GM19468 (cell line): ENCODE measurements around the gene UST.
"Not testable (repeated sequence)": the region's sequence is repeated elsewhere in the genome, so short reads cannot be mapped to it uniquely, and the experiment has no call there.

ENCODE experiments used
- ATAC-seq: cut with Tn5 transposase; IDR thresholded peaks from one replicate; pipeline ENCODE4 v1.9.1; 2021; ENCODE audit warnings: mild to moderate bottlenecking, moderate library complexity, moderate number of reproducible peaks; ENCODE audit not compliant: unreplicated experiment; ENCODE audit errors: extremely low read depth

Gene UST

DNA sequence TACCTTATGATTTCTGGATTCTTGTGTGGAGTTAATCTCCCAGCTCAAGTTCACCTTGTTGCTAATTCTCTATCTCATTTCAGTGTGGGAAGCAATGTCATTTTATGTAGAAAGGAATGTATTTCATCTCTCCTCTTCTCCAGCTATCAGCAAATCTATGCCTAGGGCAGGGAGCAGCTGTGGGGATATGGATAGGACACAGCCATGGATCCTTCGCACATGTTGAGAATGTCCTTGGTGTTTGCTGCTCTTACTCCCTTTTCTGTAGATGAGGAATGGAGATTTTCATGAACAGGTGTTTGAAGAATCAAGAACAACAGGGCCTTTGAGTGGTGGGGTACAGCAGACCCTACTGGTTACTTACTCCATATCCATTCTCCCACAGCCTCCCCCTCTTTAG lies 182.0 kb downstream of the UST start:
- no peak for ATAC-seq

- no peak for ATAC-seq
These were observed 185.4 kb downstream of the UST start for GRCh38 chr6:148932208-148932607.

- ATAC-seq: no peak
These were observed 185.9 kb downstream of the UST start for GRCh38 chr6:148932731-148933130.

DNA sequence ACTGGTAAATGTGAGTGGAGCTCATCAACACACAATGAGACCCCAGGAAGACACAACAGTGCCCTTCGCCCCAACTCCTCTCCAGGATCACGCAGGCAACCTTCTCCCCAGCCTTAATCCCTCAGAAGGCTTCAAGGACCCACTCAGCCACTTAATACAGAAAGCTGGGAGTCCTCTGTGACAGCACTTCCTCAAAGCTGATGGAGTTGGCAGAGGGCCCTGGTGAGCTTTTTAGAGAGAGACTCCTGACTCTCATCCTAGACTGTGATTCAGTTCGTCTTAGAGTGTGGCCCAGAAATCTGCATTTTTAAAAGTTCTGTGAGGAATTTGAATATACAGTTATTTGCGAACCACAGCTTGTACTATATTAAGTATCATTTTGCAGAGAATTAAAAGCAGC lies 187.7 kb downstream of the UST start:
- ATAC-seq: no peak

DNA sequence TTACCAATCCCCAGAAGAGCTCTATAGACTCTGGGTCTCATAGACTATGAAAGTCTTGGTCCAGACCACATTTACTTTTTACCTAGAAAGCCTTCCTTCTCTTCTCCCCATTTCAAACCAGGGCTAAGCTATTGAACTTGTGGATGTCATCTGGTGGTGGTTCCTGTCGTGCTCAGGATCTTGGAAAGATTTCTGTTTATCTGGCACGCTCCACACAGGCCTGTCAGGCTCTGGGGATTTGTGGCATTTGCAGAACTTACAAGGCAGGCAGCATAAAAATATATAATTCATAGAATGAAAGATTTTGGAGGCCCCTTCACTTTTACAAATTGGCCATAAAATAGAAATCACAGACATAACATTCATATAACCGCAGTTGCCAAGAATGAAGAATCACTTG lies 188.1 kb downstream of the UST start:
- ATAC-seq: no peak

DNA sequence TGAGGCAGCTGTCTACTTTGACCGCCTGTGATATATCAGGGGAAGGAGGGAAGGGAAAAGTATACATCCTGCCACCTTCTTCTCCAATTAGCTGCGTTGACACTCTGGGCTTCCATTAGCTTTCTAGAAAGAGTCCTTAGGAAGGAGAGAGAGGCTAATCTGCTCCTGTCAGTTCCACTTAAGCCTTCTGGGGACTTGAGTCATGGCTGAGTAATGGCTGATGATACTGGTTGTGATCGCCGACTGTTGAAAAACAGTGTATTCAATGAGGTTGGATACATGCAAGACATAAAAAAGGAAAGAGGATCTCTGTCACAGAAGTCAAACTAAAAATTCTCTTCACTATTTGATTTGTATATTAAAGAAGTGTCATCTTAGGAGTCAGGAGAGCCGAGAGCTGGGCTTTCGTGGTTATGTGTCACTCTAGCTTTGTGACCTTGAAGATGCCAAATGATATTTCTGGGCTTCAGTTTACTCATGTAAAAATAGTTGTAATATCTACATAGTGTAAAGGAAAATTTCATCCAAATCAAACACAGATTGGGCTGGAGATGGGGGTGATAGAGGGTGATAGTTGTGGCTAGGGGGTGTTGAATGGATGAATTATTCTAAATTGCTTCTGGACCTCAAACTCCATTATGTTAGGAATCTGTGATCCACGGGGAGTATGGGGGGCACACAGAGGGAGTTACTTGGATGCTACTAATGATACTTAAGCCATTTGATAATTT lies 189.0 kb downstream of the UST start:
- no peak for ATAC-seq

DNA sequence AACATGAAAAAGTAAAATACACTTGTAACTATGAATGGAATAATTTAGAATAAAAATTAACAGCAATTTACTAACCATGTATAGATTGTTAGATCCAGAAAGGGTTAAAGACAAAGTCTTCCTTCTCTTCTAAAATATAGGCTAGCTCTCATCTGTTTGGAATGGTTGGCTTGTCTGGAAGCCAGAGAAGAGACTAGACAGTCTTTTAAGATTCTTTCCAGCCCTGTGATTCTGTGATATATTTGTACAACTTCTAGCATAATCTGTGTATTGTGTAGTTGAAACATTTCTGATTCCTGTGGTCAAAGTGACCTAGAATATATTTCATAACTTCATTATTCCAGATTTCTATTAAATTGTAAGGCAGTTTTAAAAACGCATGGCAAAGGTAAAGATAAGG lies 196.6 kb downstream of the UST start:
- ATAC-seq: no peak

- ATAC-seq: no peak
These were observed 197.8 kb downstream of the UST start for GRCh38 chr6:148944608-148945007.

GRCh38 chr6:148945301-148946021 lies 198.6 kb downstream of the UST start:
- no peak for ATAC-seq

GRCh38 chr6:148947621-148948444 lies 201.0 kb downstream of the UST start:
- no peak for ATAC-seq

DNA sequence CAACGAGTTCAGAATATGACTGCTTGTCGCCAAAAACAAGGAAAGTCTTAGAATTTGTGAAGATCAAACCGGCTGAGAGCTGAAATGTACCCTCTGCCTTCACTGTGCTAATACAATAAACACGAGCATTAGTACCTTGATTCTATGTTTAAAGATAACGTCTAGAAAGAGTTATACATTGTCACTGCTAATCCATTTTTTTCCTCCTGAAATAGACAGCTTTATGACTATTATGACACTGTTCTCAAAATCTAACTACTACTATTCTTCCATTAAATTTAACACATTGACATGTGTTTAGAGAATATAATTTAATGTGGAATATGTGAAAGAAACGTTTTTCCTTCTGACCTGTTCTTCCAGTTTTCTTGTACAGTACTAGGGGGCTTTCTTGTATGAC lies 204.8 kb downstream of the UST start:
- no peak for ATAC-seq

DNA sequence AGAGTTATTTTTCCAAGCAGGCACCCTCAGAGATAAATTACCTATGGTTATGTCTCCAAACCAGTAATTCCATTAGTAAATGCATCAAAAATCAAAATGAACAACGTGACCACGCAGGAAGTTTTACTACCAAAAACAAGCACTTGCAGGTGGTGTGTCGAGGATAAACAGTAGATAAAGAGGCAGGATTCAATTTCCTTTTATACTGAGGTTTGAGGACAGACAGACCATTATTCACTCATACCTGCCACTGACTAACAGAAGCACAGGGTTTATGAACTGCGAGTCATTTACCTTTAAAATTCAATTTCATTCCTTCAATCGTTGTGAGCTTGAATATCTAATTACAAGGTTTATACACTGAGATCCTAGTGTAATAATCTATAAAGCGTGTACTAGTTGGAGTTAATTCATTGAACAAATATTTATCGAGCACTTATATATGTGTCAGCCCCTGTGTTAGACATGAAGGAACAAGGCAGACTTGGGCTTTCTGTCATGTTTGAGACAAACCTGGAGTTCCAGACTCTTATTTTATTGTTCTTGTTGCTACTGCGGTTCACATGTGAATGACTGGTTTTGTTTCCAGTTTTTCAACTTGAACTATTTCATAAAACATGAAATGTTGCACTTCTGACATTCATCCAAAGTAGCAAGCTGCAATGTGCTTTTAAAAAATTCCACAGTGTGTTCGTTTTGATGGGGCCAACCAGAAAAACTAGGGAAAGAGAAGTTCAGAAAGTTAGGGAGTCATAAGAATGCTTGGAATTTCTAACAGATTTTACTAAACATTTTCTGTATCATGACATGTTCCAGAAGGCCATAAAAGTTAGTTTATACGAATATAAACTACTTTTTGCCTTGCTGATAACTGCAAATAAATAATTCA lies 205.6 kb downstream of the UST start:
- no peak for ATAC-seq

- no peak for ATAC-seq
These were observed 207.6 kb downstream of the UST start for GRCh38 chr6:148954461-148954860.

- no peak for ATAC-seq
These were observed 208.1 kb downstream of the UST start for GRCh38 chr6:148954934-148955333.

DNA sequence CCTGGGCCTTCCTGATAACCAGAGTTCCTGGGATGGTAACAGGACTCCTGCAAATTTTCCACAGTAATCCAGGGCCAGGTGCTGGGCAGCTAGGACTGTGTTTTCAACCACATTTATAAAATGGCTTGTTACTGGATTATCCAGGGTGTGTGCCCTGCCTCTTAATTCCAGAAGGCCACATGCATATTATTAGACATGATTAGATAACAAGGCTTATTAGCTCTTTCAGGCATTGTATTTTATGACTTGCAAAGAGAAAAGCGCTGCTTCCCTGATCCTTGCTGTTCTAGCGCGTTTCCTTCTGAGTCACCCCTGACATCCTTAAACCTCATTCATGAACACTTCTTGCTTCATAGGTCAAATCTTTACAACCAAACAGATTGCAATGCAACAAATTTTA lies 208.6 kb downstream of the UST start:
- ATAC-seq: no peak

DNA sequence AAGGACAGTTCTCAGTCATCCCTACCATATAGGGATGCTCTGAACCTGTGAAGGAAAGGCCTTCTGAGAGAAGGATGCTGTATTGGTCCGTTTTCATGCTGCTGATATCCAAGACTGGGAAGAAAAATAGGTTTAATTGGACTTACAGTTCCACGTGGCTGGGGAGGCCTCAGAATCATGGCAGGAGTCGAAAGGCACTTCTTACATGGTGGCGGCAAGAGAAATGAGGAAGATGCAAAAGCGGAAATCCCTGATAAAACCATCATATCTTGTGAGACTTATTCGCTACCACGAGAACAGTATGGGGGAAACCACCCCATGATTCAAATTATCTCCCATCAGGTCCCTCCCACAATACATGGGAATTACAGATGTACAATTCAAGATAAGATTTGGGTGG lies 209.3 kb downstream of the UST start:
- not testable (repeated sequence) for ATAC-seq

GRCh38 chr6:148957752-148958151 lies 210.9 kb downstream of the UST start:
- no peak for ATAC-seq

DNA sequence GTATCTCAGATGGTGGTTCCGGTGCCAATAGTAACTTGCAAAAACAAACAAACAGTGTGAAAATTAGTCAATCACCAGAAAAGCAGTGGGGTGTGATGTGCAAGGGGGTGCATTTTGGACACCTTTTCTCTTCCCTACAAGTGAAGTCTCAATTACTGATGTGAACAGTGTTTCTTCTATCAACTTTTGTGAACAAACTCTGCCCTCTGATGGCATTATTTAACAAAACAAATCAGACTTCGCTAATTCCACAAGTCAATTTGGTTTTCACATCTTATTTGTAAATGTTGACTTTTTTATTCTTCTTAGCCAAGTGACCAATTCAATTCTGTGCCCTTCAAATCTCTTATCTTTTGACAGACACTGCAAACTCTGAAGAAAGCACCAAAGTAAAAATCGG lies 212.2 kb downstream of the UST start:
- ATAC-seq: no peak

DNA sequence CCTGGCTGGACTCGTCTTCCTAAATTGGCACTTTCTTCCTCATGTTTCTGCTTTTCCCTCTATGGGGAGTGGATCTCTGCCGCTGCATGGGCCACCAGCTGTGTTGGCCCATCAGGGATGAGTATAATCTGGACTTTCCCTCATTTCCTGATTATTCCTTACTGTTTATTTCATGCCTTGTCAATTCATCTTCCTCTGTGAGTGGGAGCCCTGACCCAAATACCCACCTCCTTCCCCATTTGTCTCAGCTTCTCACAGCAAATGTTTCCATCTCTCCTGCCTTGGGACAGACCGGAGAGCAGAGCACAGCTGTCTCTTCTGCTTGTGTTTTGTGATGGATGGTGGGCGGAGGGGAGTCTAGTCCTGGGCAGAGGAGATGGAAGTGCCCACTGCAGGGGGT lies 212.7 kb downstream of the UST start:
- no peak for ATAC-seq

DNA sequence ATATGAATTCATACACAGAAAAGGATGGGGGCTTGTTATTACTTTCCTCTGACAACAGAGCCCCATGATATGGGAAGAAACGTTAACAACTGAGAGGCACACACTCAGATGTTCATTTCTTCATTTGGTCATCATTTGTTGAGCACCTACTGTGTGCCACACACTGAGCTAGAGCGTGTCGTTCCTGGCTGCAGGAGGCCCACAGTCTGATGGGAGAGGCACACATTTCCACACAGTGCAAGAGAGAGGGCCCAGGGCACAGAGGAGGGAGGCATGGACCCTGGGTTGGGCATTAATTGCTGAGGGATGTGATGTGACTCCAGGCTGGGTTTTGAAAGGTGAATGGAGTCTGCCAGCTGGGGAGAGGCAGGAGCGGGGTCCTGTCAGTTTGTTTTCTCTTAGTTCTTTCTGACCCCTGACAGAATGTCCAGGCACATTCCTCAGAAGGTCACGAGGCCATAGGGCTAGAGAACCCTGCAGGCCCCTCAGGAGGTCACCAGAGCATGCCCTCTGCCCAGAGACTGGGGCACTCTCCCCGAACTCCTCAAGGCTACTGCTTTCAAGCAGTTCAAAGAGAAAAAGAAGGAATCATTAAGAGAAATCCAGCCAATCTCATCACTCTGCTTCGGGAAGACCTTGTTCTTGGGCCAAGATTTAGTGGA lies 216.2 kb downstream of the UST start:
- no peak for ATAC-seq
